ENCODE results near the gene CD200. TPM values are rescaled to one million over a fixed set of nuclear protein-coding genes. Genes with fewer than 3 reads are reported as not detected.
"Not testable (repeated sequence)": the region's sequence is repeated elsewhere in the genome, so short reads cannot be mapped to it uniquely, and the experiment has no call there.

The CD200 gene
- total RNA-seq, 1 donor from 2014 or later, result 4.4 TPM

GRCh38 chr3:112395181-112395895 lies 62.4 kb downstream of the CD200 start:
- TF ChIP-seq CTCF (IDR thresholded peaks at IDR 0.05), result no peak
- Histone ChIP-seq H3K9me3 (no peaks in the 10 kb centered on the region), H3K36me3 (no peaks in the 10 kb centered on the region), H3K27me3 (ENCODE audit: low read depth) (no peaks in the 10 kb centered on the region), H3K4me3 (no peak overlapping the region), H3K4me1 (peaks cover 32% of the 10 kb centered on the region), H3K27ac (peak overlapping the region; percentile 9)
- ATAC-seq, result peak in 1 of 2 donors; percentile 20
- intact Hi-C loops (cut with DNase I), result no loop called here
- no peak for DNase-seq

GRCh38 chr3:112395896-112396290 lies 62.9 kb downstream of the CD200 start:
- intact Hi-C loops (cut with DNase I), result no loop called here
- H3K27ac ChIP-seq, result peak overlapping the region; percentile 9

GRCh38 chr3:112397556-112397955 lies 64.6 kb downstream of the CD200 start:
- no peak for TF ChIP-seq CTCF (IDR thresholded peaks at IDR 0.05)
- peaks cover 16% of the 10 kb centered on the region for H3K4me1 ChIP-seq
- H3K4me3 ChIP-seq, result no peak overlapping the region
- no peaks in the 10 kb centered on the region for H3K9me3 ChIP-seq
- H3K27ac ChIP-seq, result no peak overlapping the region
- DNase-seq, result no peak
- H3K36me3 ChIP-seq, result no peaks in the 10 kb centered on the region
- intact Hi-C loops (cut with DNase I), result no loop called here
- H3K27me3 ChIP-seq (ENCODE audit: low read depth), result no peaks in the 10 kb centered on the region
- no peak for ATAC-seq

More at GRCh38 chr3:112395896-112396290, 62.9 kb downstream of the CD200 start:
- no peak for DNase-seq
- no peaks in the 10 kb centered on the region for H3K27me3 ChIP-seq (ENCODE audit: low read depth)
- peaks cover 27% of the 10 kb centered on the region for H3K4me1 ChIP-seq
- no peak overlapping the region for H3K4me3 ChIP-seq
- ATAC-seq, result no peak
- no peak for TF ChIP-seq CTCF (IDR thresholded peaks at IDR 0.05)
- H3K36me3 ChIP-seq, result no peaks in the 10 kb centered on the region
- no peaks in the 10 kb centered on the region for H3K9me3 ChIP-seq

GRCh38 chr3:112399064-112399463 lies 66.1 kb downstream of the CD200 start:
- ATAC-seq, result no peak
- no peaks in the 10 kb centered on the region for H3K27me3 ChIP-seq (ENCODE audit: low read depth)
- no peak overlapping the region for H3K27ac ChIP-seq
- intact Hi-C loops (cut with DNase I), result no loop called here
- H3K36me3 ChIP-seq, result no peaks in the 10 kb centered on the region
- H3K9me3 ChIP-seq, result no peaks in the 10 kb centered on the region
- TF ChIP-seq CTCF (IDR thresholded peaks at IDR 0.05), result no peak
- H3K4me1 ChIP-seq, result peaks cover 13% of the 10 kb centered on the region
- H3K4me3 ChIP-seq, result no peak overlapping the region
- no peak for DNase-seq

GRCh38 chr3:112399554-112399953 lies 66.6 kb downstream of the CD200 start:
- ATAC-seq; H3K27ac ChIP-seq; intact Hi-C loops (cut with DNase I); H3K4me1 ChIP-seq; H3K36me3 ChIP-seq; DNase-seq; H3K4me3 ChIP-seq; H3K9me3 ChIP-seq; H3K27me3 ChIP-seq (ENCODE audit: low read depth): not testable (repeated sequence)

GRCh38 chr3:112400317-112400716 lies 67.4 kb downstream of the CD200 start:
- DNase-seq; H3K27ac ChIP-seq; H3K4me1 ChIP-seq; intact Hi-C loops (cut with DNase I); H3K36me3 ChIP-seq; H3K4me3 ChIP-seq; ATAC-seq; H3K27me3 ChIP-seq (ENCODE audit: low read depth); H3K9me3 ChIP-seq: not testable (repeated sequence)
